ENCODE results near the gene MYH10.

The MYH10 gene

DNA sequence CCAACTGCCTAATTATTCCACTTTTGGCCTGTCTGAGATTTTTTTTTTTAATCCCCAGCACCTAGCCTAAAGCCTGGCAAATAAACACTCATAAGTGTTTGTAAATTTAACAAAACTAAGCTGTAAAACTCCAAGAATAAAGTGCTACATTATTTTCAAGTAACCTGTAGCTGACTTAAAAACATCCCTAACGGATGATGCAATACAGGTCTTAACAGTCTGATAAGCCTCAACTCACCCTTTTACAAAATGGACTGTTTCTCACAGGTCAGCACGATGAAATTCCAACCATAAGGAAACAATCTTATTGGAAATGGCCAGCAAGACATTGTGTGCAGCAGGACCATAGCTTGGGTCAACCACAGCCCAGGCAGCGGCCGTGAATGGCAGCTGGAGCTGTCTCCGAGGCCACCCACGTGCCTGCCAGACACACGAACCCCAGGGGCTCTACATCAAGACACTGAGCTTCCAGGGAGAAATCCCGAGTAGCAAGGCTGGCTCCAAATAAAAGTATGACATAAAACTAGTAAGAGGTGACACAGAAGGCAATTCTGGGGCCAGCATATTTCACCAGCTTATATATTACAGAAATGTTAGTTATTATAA, 135.9 kb downstream of the MYH10 start:
- Histone ChIP-seq H3K9me3 (ENCODE audit: insufficient read depth, low read length, severe bottlenecking) (no peaks in the 10 kb centered on the region), H3K4me1 (ENCODE audit: insufficient read depth, low read length) (no peaks in the 10 kb centered on the region), H4K20me1 (ENCODE audit: insufficient read depth, low read length) (no peaks in the 10 kb centered on the region; the same call in 1 of the 2 replicates), H3K79me2 (ENCODE audit: insufficient read depth, low read length) (no peaks in the 10 kb centered on the region), H3K4me3 (ENCODE audit: low read depth in 1 of 2, low read length in 2 of 2) (no peak overlapping the region), H3K9ac (ENCODE audit: low read depth, low read length) (no peak overlapping the region), H2AFZ (ENCODE audit: low read depth, low read length) (no peak overlapping the region), H3K36me3 (ENCODE audit: insufficient read depth, low read length) (peaks cover 94% of the 10 kb centered on the region), H3K27me3 (ENCODE audit: insufficient read depth, low read length, poor library complexity) (no peaks in the 10 kb centered on the region), H3K4me2 (ENCODE audit: insufficient read depth, low read length) (no peak overlapping the region), H3K27ac (ENCODE audit: low read length) (no peak overlapping the region)
- ATAC-seq (ENCODE audit: insufficient read depth, low read depth): no peak
- DNase-seq: no peak
- TF ChIP-seq EZH2 (IDR thresholded peaks at IDR 0.05; ENCODE audit: borderline replicate concordance, low read depth, low read length, severe bottlenecking): no peak
- TF ChIP-seq, protein P1, sequence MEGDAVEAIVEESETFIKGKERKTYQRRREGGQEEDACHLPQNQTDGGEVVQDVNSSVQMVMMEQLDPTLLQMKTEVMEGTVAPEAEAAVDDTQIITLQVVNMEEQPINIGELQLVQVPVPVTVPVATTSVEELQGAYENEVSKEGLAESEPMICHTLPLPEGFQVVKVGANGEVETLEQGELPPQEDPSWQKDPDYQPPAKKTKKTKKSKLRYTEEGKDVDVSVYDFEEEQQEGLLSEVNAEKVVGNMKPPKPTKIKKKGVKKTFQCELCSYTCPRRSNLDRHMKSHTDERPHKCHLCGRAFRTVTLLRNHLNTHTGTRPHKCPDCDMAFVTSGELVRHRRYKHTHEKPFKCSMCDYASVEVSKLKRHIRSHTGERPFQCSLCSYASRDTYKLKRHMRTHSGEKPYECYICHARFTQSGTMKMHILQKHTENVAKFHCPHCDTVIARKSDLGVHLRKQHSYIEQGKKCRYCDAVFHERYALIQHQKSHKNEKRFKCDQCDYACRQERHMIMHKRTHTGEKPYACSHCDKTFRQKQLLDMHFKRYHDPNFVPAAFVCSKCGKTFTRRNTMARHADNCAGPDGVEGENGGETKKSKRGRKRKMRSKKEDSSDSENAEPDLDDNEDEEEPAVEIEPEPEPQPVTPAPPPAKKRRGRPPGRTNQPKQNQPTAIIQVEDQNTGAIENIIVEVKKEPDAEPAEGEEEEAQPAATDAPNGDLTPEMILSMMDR (IDR thresholded peaks at IDR 0.05; ENCODE audit: borderline replicate concordance, extremely low read depth, low read length, poor library complexity, severe bottlenecking): no peak

DNA sequence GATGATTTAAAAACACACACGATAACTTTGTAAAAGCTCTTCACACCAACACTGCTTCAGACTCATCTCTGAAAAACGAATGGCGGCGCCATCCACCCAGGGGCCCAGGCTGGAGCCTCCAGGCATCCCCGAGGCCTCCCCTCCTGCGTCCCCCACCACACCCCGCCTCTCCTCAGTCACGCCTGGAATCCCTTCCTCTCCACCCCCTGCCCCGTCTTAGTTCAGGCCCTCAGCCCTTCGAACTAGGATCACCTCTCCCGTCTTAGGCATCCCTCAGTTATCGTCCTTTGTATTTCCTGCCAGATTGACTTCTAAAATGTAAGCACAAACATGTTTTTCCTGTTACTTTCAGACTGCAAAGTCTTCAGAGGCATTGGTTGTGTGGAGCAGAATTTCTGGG, 136.5 kb downstream of the MYH10 start:
- no peaks in the 10 kb centered on the region for H3K9me3 ChIP-seq (ENCODE audit: insufficient read depth, low read length, severe bottlenecking)
- no peak overlapping the region for H3K4me3 ChIP-seq (ENCODE audit: low read depth in 1 of 2, low read length in 2 of 2)
- H3K36me3 ChIP-seq (ENCODE audit: insufficient read depth, low read length): peaks cover 94% of the 10 kb centered on the region
- H3K4me2 ChIP-seq (ENCODE audit: insufficient read depth, low read length): no peak overlapping the region
- no peak for ATAC-seq (ENCODE audit: insufficient read depth, low read depth)
- H3K79me2 ChIP-seq (ENCODE audit: insufficient read depth, low read length): no peaks in the 10 kb centered on the region
- no peak overlapping the region for H3K9ac ChIP-seq (ENCODE audit: low read depth, low read length)
- no peaks in the 10 kb centered on the region for H3K27me3 ChIP-seq (ENCODE audit: insufficient read depth, low read length, poor library complexity)
- no peak for TF ChIP-seq EZH2 (IDR thresholded peaks at IDR 0.05; ENCODE audit: borderline replicate concordance, low read depth, low read length, severe bottlenecking)
- TF ChIP-seq, protein P1 (IDR thresholded peaks at IDR 0.05; ENCODE audit: borderline replicate concordance, extremely low read depth, low read length, poor library complexity, severe bottlenecking): no peak
- H2AFZ ChIP-seq (ENCODE audit: low read depth, low read length): no peak overlapping the region
- DNase-seq: no peak
- no peaks in the 10 kb centered on the region; the same call in 1 of the 2 replicates for H4K20me1 ChIP-seq (ENCODE audit: insufficient read depth, low read length)
- H3K27ac ChIP-seq (ENCODE audit: low read length): no peak overlapping the region
- H3K4me1 ChIP-seq (ENCODE audit: insufficient read depth, low read length): no peaks in the 10 kb centered on the region

DNA sequence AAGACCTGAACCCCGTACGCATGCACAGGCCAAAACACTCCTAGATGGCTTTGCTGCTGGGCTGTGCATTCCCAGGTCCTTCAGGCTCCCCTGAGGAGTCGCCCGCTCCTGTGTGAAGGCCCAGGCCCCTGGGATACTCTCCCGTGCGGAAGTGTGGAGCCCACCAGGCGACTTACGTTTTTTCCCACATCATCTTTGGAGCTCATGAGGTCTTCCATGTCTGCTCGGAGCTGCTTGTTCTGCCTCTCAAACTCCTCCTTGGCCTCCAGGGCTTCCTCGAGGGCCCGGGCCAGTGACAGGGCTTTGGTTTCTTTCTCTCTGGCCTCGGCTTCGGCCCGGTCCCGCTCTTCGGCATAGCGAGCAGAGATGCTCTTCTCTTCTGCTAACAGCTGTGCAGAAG, 138.4 kb downstream of the MYH10 start:
- Histone ChIP-seq H2AFZ (ENCODE audit: low read depth, low read length) (no peak overlapping the region), H3K4me1 (ENCODE audit: insufficient read depth, low read length) (no peaks in the 10 kb centered on the region), H3K36me3 (ENCODE audit: insufficient read depth, low read length) (peaks cover 96% of the 10 kb centered on the region), H3K4me3 (ENCODE audit: low read depth in 1 of 2, low read length in 2 of 2) (no peak overlapping the region), H3K4me2 (ENCODE audit: insufficient read depth, low read length) (no peak overlapping the region), H3K9me3 (ENCODE audit: insufficient read depth, low read length, severe bottlenecking) (no peaks in the 10 kb centered on the region), H3K9ac (ENCODE audit: low read depth, low read length) (no peak overlapping the region), H3K27ac (ENCODE audit: low read length) (no peak overlapping the region), H3K27me3 (ENCODE audit: insufficient read depth, low read length, poor library complexity) (no peaks in the 10 kb centered on the region), H4K20me1 (ENCODE audit: insufficient read depth, low read length) (no peaks in the 10 kb centered on the region; the same call in 1 of the 2 replicates), H3K79me2 (ENCODE audit: insufficient read depth, low read length) (no peaks in the 10 kb centered on the region)
- DNase-seq (no peak), ATAC-seq (ENCODE audit: insufficient read depth, low read depth) (no peak)
- TF ChIP-seq, protein P1 (IDR thresholded peaks at IDR 0.05; ENCODE audit: borderline replicate concordance, extremely low read depth, low read length, poor library complexity, severe bottlenecking): no peak
- no peak for TF ChIP-seq EZH2 (IDR thresholded peaks at IDR 0.05; ENCODE audit: borderline replicate concordance, low read depth, low read length, severe bottlenecking)

Data from DND-41 (cell line).